Measurements from ENCODE around the gene ATP2C2.

The ATP2C2 gene

DNA sequence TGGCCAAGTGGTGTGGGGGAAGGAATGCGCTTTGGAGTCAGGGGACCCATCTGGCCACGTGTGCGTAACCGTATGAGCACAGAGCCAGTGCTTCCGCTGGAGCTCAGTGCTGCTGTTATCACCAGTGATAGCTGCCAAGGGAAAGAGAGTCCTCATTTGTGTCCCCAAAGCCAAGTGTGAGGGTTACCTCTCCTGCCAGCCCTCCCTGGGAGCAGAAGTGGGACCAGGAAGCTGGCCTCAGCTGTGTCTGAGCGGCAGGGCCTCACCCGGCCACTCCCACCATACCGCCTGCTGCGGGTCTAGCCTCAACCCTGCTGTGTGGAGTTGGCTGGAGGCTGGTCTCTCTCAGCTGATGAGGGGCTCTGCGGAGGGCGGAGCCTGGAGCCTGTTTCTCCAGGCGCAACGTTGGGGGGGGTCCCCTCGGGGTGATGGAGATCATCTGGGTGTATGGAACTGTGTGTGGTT, 91.6 kb downstream of the ATP2C2 start:
- Histone ChIP-seq H3K36me3 (replicated peaks; ENCODE audit: insufficient read depth, low read length) (no peaks in the 10 kb centered on the region), H3K27ac (ENCODE audit: low read length) (no peak overlapping the region), H3K4me3 (ENCODE audit: low read length) (no peak overlapping the region), H3K9ac (ENCODE audit: low read length) (no peak overlapping the region), H3F3A (ENCODE audit: insufficient read depth, low read length) (no peaks in the 10 kb centered on the region), H3K9me3 (replicated peaks; ENCODE audit: insufficient read depth, low read length) (no peaks in the 10 kb centered on the region), H4K20me1 (ENCODE audit: insufficient read depth, low read length) (no peaks in the 10 kb centered on the region), H3K27me3 (replicated peaks; ENCODE audit: insufficient read depth, low read length) (no peaks in the 10 kb centered on the region), H3K4me2 (ENCODE audit: low read depth, low read length) (no peak overlapping the region), H2AFZ (ENCODE audit: low read length) (no peak overlapping the region), H3K79me2 (ENCODE audit: low read length) (no peaks in the 10 kb centered on the region), H3K9me2 (replicated peaks; ENCODE audit: insufficient read depth, low read length) (no peaks in the 10 kb centered on the region), H3K4me1 (ENCODE audit: low read length) (no peaks in the 10 kb centered on the region)
- TF ChIP-seq, protein P1, sequence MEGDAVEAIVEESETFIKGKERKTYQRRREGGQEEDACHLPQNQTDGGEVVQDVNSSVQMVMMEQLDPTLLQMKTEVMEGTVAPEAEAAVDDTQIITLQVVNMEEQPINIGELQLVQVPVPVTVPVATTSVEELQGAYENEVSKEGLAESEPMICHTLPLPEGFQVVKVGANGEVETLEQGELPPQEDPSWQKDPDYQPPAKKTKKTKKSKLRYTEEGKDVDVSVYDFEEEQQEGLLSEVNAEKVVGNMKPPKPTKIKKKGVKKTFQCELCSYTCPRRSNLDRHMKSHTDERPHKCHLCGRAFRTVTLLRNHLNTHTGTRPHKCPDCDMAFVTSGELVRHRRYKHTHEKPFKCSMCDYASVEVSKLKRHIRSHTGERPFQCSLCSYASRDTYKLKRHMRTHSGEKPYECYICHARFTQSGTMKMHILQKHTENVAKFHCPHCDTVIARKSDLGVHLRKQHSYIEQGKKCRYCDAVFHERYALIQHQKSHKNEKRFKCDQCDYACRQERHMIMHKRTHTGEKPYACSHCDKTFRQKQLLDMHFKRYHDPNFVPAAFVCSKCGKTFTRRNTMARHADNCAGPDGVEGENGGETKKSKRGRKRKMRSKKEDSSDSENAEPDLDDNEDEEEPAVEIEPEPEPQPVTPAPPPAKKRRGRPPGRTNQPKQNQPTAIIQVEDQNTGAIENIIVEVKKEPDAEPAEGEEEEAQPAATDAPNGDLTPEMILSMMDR (IDR thresholded peaks at IDR 0.05; ENCODE audit: low read length) = no peak
- TF ChIP-seq EZH2phosphoT487 (IDR thresholded peaks at IDR 0.05; ENCODE audit: low read length) (no peak), EZH2 (optimal IDR thresholded peaks at IDR 0.05; ENCODE audit: low read depth, low read length) (no peak)
- no peak for DNase-seq

DNA sequence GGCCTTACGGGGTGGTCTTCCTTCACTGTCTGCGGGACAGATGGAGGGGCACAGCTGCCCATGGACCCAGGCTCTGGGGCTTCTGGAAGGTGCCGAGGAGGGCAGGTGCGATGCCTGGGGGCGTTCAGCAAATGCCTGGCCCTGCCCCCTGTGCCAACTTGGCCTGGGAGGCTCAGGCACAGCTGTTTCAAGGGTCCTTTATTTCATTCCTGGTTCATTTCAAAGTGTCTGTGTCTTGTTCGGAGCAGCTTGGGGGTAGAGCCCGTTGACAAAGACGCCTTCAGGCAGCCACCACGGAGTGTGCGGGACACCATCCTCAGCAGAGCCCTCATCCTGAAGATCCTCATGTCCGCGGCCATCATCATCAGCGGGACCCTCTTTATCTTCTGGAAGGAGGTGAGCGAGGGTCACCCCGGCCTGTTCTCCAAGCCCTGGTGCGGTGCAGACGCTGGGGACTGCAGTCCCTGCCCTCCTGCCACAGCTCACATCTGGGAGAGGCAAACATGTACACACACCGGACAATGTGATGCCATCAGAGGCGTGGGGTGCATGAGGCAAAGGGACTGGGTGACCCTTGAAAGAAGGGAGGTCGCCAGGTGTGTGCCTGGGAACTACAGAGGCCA, 92.2 kb downstream of the ATP2C2 start:
- no peak overlapping the region for H2AFZ ChIP-seq (ENCODE audit: low read length)
- no peaks in the 10 kb centered on the region for H3K79me2 ChIP-seq (ENCODE audit: low read length)
- H4K20me1 ChIP-seq (ENCODE audit: insufficient read depth, low read length) = no peaks in the 10 kb centered on the region
- H3F3A ChIP-seq (ENCODE audit: insufficient read depth, low read length) = no peaks in the 10 kb centered on the region
- TF ChIP-seq, protein P1 (IDR thresholded peaks at IDR 0.05; ENCODE audit: low read length) = no peak
- TF ChIP-seq EZH2 (optimal IDR thresholded peaks at IDR 0.05; ENCODE audit: low read depth, low read length) (no peak), EZH2phosphoT487 (IDR thresholded peaks at IDR 0.05; ENCODE audit: low read length) (no peak)
- no peaks in the 10 kb centered on the region for H3K9me3 ChIP-seq (replicated peaks; ENCODE audit: insufficient read depth, low read length)
- no peaks in the 10 kb centered on the region for H3K9me2 ChIP-seq (replicated peaks; ENCODE audit: insufficient read depth, low read length)
- H3K4me3 ChIP-seq (ENCODE audit: low read length) = no peak overlapping the region
- H3K27ac ChIP-seq (ENCODE audit: low read length) = no peak overlapping the region
- no peaks in the 10 kb centered on the region for H3K4me1 ChIP-seq (ENCODE audit: low read length)
- no peaks in the 10 kb centered on the region for H3K27me3 ChIP-seq (replicated peaks; ENCODE audit: insufficient read depth, low read length)
- DNase-seq = no peak
- no peak overlapping the region for H3K4me2 ChIP-seq (ENCODE audit: low read depth, low read length)
- no peak overlapping the region for H3K9ac ChIP-seq (ENCODE audit: low read length)
- H3K36me3 ChIP-seq (replicated peaks; ENCODE audit: insufficient read depth, low read length) = no peaks in the 10 kb centered on the region

DNA sequence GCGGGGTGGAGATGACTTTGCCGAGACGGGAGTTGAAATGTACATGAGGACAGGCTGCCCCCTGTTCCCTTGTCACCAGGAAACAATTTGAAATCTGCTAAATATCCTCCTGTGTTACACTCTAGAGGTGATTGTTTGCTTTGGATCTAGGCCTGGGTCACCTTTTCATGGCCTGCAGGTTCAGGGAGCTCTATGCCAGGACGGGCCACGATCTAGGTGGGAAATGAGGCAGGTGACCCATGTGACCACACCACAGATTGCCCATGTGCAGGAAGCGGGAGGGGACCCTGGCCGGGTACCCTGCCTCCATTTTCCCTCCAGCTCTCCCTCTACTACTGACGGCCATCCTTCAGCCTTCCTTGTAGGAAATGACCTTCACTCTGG, 92.7 kb downstream of the ATP2C2 start:
- H4K20me1 ChIP-seq (ENCODE audit: insufficient read depth, low read length) = no peaks in the 10 kb centered on the region
- DNase-seq = no peak
- no peaks in the 10 kb centered on the region for H3K4me1 ChIP-seq (ENCODE audit: low read length)
- no peak overlapping the region for H3K9ac ChIP-seq (ENCODE audit: low read length)
- H3K4me2 ChIP-seq (ENCODE audit: low read depth, low read length) = no peak overlapping the region
- H3K27me3 ChIP-seq (replicated peaks; ENCODE audit: insufficient read depth, low read length) = no peaks in the 10 kb centered on the region
- no peaks in the 10 kb centered on the region for H3K79me2 ChIP-seq (ENCODE audit: low read length)
- H3K27ac ChIP-seq (ENCODE audit: low read length) = no peak overlapping the region
- no peaks in the 10 kb centered on the region for H3F3A ChIP-seq (ENCODE audit: insufficient read depth, low read length)
- H3K9me2 ChIP-seq (replicated peaks; ENCODE audit: insufficient read depth, low read length) = no peaks in the 10 kb centered on the region
- H3K9me3 ChIP-seq (replicated peaks; ENCODE audit: insufficient read depth, low read length) = no peaks in the 10 kb centered on the region
- TF ChIP-seq EZH2 (optimal IDR thresholded peaks at IDR 0.05; ENCODE audit: low read depth, low read length) (no peak), EZH2phosphoT487 (IDR thresholded peaks at IDR 0.05; ENCODE audit: low read length) (no peak)
- H3K4me3 ChIP-seq (ENCODE audit: low read length) = no peak overlapping the region
- H3K36me3 ChIP-seq (replicated peaks; ENCODE audit: insufficient read depth, low read length) = no peaks in the 10 kb centered on the region
- H2AFZ ChIP-seq (ENCODE audit: low read length) = no peak overlapping the region
